Effector memory CD8-positive, alpha-beta T cell (primary cell): ENCODE results near the gene TAOK3.
"Not testable (repeated sequence)": the region's sequence is repeated elsewhere in the genome, so short reads cannot be mapped to it uniquely, and the experiment has no call there.

Experiments used
- ATAC-seq: fragments of 150-1000 bp; cut with Tn5 transposase; replicated peaks from 2 replicates; pipeline ENCODE4 v1.10.0; 2021; ENCODE audit warnings: mild to moderate bottlenecking, moderate library complexity
- DNase-seq, 3 experiments: peaks; one replicate each; pipeline ENCODE4 v3.0.0; 2021
- H3K27ac Mint-ChIP-seq, 2 donors: one replicate each; pipeline ENCODE4 v1.8.0; 2022; ENCODE audit warnings: mild to moderate bottlenecking in 2 of 2, mixed read lengths in 2 of 2, moderate library complexity in 2 of 2
- H3K27me3 Mint-ChIP-seq, 2 donors: one replicate each; pipeline ENCODE4 v1.8.0; 2022; ENCODE audit warnings: mixed read lengths in 2 of 2
- H3K36me3 Mint-ChIP-seq: one replicate; pipeline ENCODE4 v1.8.0; 2022; ENCODE audit warnings: mild to moderate bottlenecking, moderate library complexity, mixed read lengths; ENCODE audit not compliant: insufficient read depth
- H3K4me1 Mint-ChIP-seq, 2 donors: one replicate each; pipeline ENCODE4 v1.8.0; 2022; ENCODE audit warnings: low read depth in 2 of 2, mixed read lengths in 2 of 2
- H3K4me3 Mint-ChIP-seq, 2 donors: one replicate each; pipeline ENCODE4 v1.8.0; 2022; ENCODE audit warnings: mild to moderate bottlenecking in 2 of 2, mixed read lengths in 2 of 2, moderate library complexity in 2 of 2
- H3K9me3 Mint-ChIP-seq, 2 donors: one replicate each; pipeline ENCODE4 v1.8.0; 2022; ENCODE audit warnings: mixed read lengths in 2 of 2

Gene TAOK3

DNA sequence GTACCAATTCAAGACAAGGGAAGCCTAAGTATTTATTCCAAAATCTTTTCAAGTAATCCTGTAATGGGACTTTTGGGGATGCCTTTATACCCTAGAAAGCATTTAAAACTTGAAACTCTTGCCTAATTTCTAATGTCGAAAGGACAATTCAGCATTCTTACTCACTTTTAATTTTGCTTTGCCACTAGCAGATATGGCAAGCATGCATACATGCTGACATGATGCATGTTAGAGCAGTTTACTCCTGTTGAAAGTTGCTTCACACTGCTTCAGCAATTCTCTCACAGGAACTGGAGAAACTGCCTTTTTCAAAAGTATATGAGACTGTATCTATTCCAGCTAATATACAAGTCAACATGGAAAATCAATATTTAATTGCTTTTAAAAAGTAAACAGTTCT is 79.9 kb downstream of the TAOK3 start:
- Mint-ChIP-seq H3K36me3 (peaks cover 30% of the 10 kb centered on the region), H3K27me3 (no peaks in the 10 kb centered on the region), H3K4me3 (no peak overlapping the region), H3K9me3 (no peaks in the 10 kb centered on the region), H3K4me1 (peaks cover 2 to 27% of the 10 kb centered on the region in 2 donors), H3K27ac (peak overlapping the region in 1 of 2 donors; percentile 78)
- DNase-seq, result no peak
- no peak for ATAC-seq

DNA sequence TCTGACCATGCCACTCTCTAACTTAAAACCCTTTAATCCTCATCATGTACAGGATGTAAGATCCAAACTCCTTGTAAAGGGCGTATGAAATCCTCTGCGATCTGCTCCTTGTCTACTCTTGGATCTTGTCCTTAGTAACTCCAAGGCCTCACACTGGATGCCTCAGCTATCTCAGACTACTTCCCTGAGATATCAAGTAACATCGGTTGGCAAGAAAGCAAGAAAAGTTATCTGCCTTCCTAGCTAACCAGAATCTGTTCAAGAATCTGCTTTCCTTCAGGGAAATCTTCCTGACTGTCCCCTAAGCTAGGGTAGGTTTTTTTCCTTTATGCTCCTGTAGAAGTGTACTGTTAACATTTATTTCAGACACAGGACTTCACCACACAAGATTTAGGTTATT is 82.6 kb downstream of the TAOK3 start:
- peaks cover 7 to 40% of the 10 kb centered on the region in 2 donors for H3K4me1 Mint-ChIP-seq
- no peak for ATAC-seq

GRCh38 chr12:118288174-118288573 is 84.5 kb downstream of the TAOK3 start:
- no peak for DNase-seq
- Mint-ChIP-seq H3K27me3 (no peaks in the 10 kb centered on the region), H3K4me1 (peaks cover 7 to 42% of the 10 kb centered on the region in 2 donors), H3K4me3 (no peak overlapping the region), H3K27ac (no peak overlapping the region), H3K9me3 (no peaks in the 10 kb centered on the region), H3K36me3 (peaks cover 31% of the 10 kb centered on the region)
- no peak for ATAC-seq

More for the DNA sequence above, 82.6 kb downstream of the TAOK3 start:
- peak overlapping the region in 1 of 2 donors; percentile 69 for H3K27ac Mint-ChIP-seq
- no peak for DNase-seq
- no peak overlapping the region for H3K4me3 Mint-ChIP-seq
- no peaks in the 10 kb centered on the region for H3K9me3 Mint-ChIP-seq
- H3K27me3 Mint-ChIP-seq, result no peaks in the 10 kb centered on the region
- H3K36me3 Mint-ChIP-seq, result peaks cover 33% of the 10 kb centered on the region

DNA sequence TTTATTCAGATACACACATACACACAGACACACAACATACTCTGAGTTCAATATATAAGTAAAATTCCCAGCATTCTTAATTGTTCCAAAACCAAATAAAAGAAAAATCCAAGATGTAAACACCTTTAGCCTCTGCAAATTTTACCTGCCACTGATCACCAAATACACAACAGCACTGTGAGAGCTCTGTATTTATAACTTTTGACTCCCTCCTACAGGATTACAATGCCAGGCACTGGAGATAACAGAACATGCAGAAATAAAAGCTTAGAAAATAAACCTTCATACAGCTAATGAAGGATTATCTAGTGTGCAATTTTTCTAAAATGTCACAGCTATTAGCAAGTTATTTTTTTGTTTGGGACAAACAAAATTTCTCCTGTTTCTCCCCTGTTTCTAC is 85.0 kb downstream of the TAOK3 start:
- Mint-ChIP-seq H3K27ac (no peak overlapping the region), H3K36me3 (peaks cover 29% of the 10 kb centered on the region), H3K4me1 (peaks cover 7 to 46% of the 10 kb centered on the region in 2 donors), H3K9me3 (no peaks in the 10 kb centered on the region), H3K4me3 (no peak overlapping the region), H3K27me3 (no peaks in the 10 kb centered on the region)
- no peak for ATAC-seq
- no peak for DNase-seq

GRCh38 chr12:118282767-118283166 is 89.9 kb downstream of the TAOK3 start:
- no peak for DNase-seq
- H3K4me1 Mint-ChIP-seq, result peaks cover 5 to 27% of the 10 kb centered on the region in 2 donors
- no peak for ATAC-seq
- no peak overlapping the region for H3K4me3 Mint-ChIP-seq
- H3K36me3 Mint-ChIP-seq, result peaks cover 17% of the 10 kb centered on the region
- peak overlapping the region; percentile 49 to 82 for H3K27ac Mint-ChIP-seq
- no peaks in the 10 kb centered on the region for H3K27me3 Mint-ChIP-seq
- no peaks in the 10 kb centered on the region for H3K9me3 Mint-ChIP-seq

DNA sequence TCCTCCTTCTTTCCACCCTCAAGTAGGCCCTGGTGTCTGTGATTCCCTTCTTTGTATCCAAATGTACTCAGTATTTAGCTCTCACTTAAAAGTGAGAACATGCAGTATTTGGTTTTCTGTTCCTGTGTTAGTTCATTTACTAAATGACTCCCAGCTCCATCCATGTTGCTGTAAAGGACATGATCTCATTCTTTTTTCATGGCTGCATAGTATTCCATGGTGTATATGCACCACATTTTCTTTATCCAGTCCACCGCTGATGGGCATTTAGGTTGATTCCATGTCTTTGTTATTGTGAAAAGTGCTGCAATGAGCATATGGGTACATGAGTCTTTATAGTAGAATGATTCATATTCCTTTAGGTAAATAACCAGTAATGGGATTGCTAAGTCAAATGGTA is 94.4 kb downstream of the TAOK3 start:
- H3K36me3 Mint-ChIP-seq, DNase-seq, ATAC-seq, H3K9me3 Mint-ChIP-seq, H3K4me3 Mint-ChIP-seq, H3K27me3 Mint-ChIP-seq: not testable (repeated sequence)
- Mint-ChIP-seq H3K27ac (peak overlapping the region in 1 of 2 donors; percentile 34), H3K4me1 (peaks cover 7 to 19% of the 10 kb centered on the region in 2 donors)

GRCh38 chr12:118274066-118274465 is 98.6 kb downstream of the TAOK3 start:
- DNase-seq (no peak), ATAC-seq (no peak)
- H3K27ac Mint-ChIP-seq, result peak overlapping the region in 1 of 2 donors; percentile 64
- H3K4me3 Mint-ChIP-seq, result no peak overlapping the region
- no peaks in the 10 kb centered on the region for H3K27me3 Mint-ChIP-seq
- peaks cover 11 to 25% of the 10 kb centered on the region in 2 donors for H3K4me1 Mint-ChIP-seq
- H3K9me3 Mint-ChIP-seq, result no peaks in the 10 kb centered on the region
- H3K36me3 Mint-ChIP-seq, result peaks cover 2% of the 10 kb centered on the region

DNA sequence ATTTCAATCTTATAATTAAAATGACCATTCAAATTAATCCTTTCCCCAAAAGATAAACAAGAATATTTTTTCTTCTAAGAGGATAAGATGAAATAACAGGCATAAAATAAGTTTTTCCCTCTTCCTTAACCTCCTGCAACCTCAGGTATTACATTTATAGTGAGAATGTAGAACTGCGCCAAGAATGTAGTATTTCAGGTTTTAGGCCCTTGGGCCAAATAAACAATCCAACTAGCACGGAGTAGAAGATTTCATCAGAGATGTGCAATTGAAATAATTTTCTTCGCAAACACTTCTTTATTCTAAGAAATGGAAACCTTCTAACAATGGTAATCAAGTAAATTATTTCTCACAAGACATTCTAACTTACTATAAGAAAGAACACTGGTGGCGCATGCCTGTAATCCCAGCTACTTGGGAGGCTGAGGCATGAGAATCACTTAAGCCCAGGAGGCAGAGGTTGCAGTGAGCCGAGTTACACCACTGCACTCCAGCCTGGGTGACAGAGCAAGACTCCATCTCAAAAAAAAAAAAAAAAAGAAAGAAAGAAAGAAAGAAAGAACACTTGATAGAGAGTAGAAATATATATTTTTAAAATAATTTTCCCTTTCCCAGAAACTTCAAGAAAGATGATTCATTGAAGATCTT is 100.8 kb downstream of the TAOK3 start:
- DNase-seq, result no peak
- H3K27me3 Mint-ChIP-seq, result no peaks in the 10 kb centered on the region
- no peak overlapping the region for H3K27ac Mint-ChIP-seq
- no peak for ATAC-seq
- H3K36me3 Mint-ChIP-seq, result peaks cover 8% of the 10 kb centered on the region
- H3K4me3 Mint-ChIP-seq, result no peak overlapping the region
- H3K4me1 Mint-ChIP-seq, result peaks cover 11 to 31% of the 10 kb centered on the region in 2 donors
- H3K9me3 Mint-ChIP-seq, result no peaks in the 10 kb centered on the region

- peak overlapping the region; percentile 27 to 68 for H3K27ac Mint-ChIP-seq
- peaks cover 15% of the 10 kb centered on the region for H3K36me3 Mint-ChIP-seq
- peaks cover 11 to 29% of the 10 kb centered on the region in 2 donors for H3K4me1 Mint-ChIP-seq
- no peak for DNase-seq
- H3K9me3 Mint-ChIP-seq, result no peaks in the 10 kb centered on the region
- ATAC-seq, result no peak
- H3K4me3 Mint-ChIP-seq, result no peak overlapping the region
- H3K27me3 Mint-ChIP-seq, result no peaks in the 10 kb centered on the region
Observed at GRCh38 chr12:118271183-118271582, 101.5 kb downstream of the TAOK3 start.

DNA sequence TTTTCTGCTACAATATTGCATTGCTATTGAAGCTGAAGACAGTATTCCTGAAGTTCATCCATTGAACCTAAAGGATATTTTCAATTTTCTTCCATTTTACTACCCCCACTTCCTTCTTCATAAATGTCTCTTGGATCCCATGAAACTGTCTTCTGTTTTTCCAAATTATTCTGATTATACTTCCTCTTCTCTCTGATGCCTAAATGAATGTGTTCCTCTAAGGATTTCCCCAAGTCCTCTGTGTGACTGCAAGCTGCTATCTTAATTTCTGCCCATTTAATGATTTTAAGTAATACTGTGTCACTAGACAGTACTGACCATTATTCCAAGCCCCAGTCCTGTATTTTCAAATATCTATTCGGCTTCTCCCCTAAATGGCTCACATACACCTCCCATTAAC is 102.9 kb downstream of the TAOK3 start:
- peaks cover 21% of the 10 kb centered on the region for H3K36me3 Mint-ChIP-seq
- peaks cover 6 to 20% of the 10 kb centered on the region in 2 donors for H3K4me1 Mint-ChIP-seq
- no peak overlapping the region for H3K4me3 Mint-ChIP-seq
- DNase-seq, result no peak
- no peaks in the 10 kb centered on the region for H3K27me3 Mint-ChIP-seq
- ATAC-seq, result no peak
- H3K27ac Mint-ChIP-seq, result peak overlapping the region in 1 of 2 donors; percentile 27
- no peaks in the 10 kb centered on the region for H3K9me3 Mint-ChIP-seq

- Mint-ChIP-seq H3K4me3 (no peak overlapping the region), H3K36me3 (peaks cover 43% of the 10 kb centered on the region), H3K4me1 (peaks cover 6 to 9% of the 10 kb centered on the region in 2 donors), H3K27ac (peak overlapping the region; percentile 1 to 20), H3K9me3 (no peaks in the 10 kb centered on the region), H3K27me3 (no peaks in the 10 kb centered on the region)
- DNase-seq (no peak), ATAC-seq (no peak)
Observed at GRCh38 chr12:118259079-118259478, 113.6 kb downstream of the TAOK3 start.

GRCh38 chr12:118256352-118256751 is 116.4 kb downstream of the TAOK3 start:
- H3K27ac Mint-ChIP-seq, result no peak overlapping the region
- peaks cover 6 to 12% of the 10 kb centered on the region in 2 donors for H3K4me1 Mint-ChIP-seq
- H3K27me3 Mint-ChIP-seq, result no peaks in the 10 kb centered on the region
- H3K36me3 Mint-ChIP-seq, result peaks cover 39% of the 10 kb centered on the region
- H3K9me3 Mint-ChIP-seq, result no peaks in the 10 kb centered on the region
- no peak for DNase-seq
- no peak for ATAC-seq
- H3K4me3 Mint-ChIP-seq, result no peak overlapping the region

GRCh38 chr12:118249547-118249946 is 123.2 kb downstream of the TAOK3 start:
- ATAC-seq, result no peak

GRCh38 chr12:118245886-118246285 is 126.8 kb downstream of the TAOK3 start:
- H3K4me1 Mint-ChIP-seq, H3K27ac Mint-ChIP-seq, H3K9me3 Mint-ChIP-seq, DNase-seq, ATAC-seq, H3K4me3 Mint-ChIP-seq, H3K27me3 Mint-ChIP-seq: not testable (repeated sequence)
- peaks cover 22% of the 10 kb centered on the region for H3K36me3 Mint-ChIP-seq

More at GRCh38 chr12:118249547-118249946, 123.2 kb downstream of the TAOK3 start:
- Mint-ChIP-seq H3K27me3 (no peaks in the 10 kb centered on the region), H3K4me3 (no peak overlapping the region), H3K27ac (no peak overlapping the region), H3K36me3 (peaks cover 22% of the 10 kb centered on the region), H3K9me3 (no peaks in the 10 kb centered on the region), H3K4me1 (peaks cover 2 to 5% of the 10 kb centered on the region in 2 donors)
- DNase-seq, result no peak
